SIG-M5 (cell line): Measurements from ENCODE around the gene SUGCT.
"Not testable (repeated sequence)": the region's sequence is repeated elsewhere in the genome, so short reads cannot be mapped to it uniquely, and the experiment has no call there.

Experiments
- DNase-seq: peaks from one replicate; lab custom pipeline; 2025; lab: John Stamatoyannopoulos, UW

Gene SUGCT

GRCh38 chr7:40621592-40621998 is 486.8 kb downstream of the SUGCT start:
- no peak for DNase-seq

GRCh38 chr7:40622941-40623501 is 488.2 kb downstream of the SUGCT start:
- no peak for DNase-seq

DNA sequence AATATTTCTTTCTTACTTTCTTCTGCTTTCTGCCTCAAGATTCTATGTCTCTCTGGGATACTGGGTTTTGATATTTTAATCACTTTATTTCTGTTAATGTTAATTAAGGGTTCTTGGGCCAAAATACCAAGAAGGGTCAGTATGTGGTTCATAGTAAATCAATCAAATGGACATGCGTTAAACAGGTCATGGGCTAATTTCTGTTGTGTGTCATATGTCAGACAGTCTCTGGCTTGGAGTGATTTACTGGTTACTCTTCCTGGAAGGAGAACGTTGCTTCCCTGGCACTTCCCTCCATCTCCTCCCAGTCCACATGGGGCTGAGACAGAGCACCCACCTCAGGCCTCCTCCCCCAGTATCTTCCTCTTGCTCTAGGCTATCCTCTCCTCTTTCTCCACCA is 489.1 kb downstream of the SUGCT start:
- no peak for DNase-seq

DNA sequence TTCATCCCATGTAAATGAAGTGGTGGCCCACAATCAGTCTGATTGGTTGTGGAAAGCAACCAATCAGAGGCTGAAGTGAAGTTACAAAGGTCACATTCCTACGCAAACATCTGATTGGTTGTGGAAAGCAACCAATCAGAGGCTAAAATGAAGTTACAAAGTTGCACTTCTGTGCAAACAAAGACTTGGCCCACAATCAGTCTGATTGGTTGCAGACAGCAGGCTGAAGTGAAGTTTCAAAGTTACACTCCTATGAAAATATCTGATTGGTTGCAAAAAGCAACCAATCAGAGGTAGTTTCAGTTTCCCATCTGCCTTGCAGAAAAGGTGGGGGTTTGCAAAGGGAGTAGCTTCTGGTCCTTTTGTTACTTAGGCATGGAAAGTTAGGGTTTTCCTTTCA is 492.6 kb downstream of the SUGCT start:
- not testable (repeated sequence) for DNase-seq

DNA sequence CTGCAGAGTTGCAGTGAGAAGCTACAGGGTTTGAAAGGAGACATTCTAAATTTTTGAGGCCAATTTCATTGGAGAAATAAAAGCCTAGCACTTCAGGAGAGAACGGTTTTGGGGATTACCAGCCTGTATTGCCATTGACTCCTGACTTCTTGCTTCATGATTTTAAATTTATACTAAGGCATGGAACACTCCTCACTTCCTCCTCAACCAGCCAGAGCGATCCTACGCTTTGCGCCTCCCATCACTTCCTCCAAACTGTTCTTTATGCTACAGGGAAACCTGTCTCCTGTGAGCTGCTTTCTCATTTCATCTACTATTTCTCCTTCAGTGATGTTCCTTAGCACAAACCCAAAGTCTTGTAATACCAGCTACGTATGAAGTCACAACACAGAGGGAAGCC is 495.1 kb downstream of the SUGCT start:
- no peak for DNase-seq

DNA sequence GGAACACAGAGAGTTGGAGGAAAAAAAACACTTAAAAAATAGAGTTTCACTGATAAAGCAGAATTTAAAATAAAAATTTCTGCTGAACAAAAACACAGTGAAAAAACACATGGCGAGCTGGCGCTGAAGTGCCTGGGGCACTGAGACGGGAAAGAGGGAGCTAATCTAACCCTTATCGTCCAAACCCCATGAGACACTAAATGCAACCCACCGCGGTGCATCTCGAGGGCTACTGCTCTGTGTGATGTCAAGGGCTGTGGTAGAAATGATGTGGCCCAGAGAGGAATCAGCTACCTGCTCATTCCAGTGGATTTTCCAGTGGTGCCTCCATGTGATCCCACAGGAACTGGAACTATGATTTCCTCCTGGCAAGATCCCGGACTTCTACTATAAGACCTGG is 499.3 kb downstream of the SUGCT start:
- DNase-seq, result no peak

- DNase-seq, result no peak
These were observed 503.9 kb downstream of the SUGCT start for GRCh38 chr7:40638545-40639320.

DNA sequence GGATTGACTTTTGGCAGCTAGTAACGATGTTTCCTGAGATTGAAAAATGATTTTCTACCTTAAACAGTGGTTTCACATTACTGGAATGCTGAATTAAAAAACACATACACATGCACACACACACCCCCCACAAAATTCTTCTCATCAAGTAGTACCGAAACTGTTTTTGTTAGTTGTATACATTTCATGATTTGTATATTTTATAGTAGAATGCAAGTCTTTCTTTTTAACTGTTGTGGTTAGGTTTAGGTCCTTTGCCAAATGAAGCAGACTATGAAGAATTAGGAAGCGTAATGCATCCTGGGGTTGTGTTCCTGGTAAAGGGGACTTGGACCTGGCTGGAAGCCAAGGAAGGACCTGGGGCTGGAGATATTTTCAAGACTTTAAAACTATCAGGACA is 505.8 kb downstream of the SUGCT start:
- no peak for DNase-seq

- DNase-seq, result no peak
These were observed 506.9 kb downstream of the SUGCT start for GRCh38 chr7:40641701-40642100.

- no peak for DNase-seq
These were observed 508.9 kb downstream of the SUGCT start for GRCh38 chr7:40643664-40644063.

- no peak for DNase-seq
These were observed 509.8 kb downstream of the SUGCT start for GRCh38 chr7:40644454-40645188.

DNA sequence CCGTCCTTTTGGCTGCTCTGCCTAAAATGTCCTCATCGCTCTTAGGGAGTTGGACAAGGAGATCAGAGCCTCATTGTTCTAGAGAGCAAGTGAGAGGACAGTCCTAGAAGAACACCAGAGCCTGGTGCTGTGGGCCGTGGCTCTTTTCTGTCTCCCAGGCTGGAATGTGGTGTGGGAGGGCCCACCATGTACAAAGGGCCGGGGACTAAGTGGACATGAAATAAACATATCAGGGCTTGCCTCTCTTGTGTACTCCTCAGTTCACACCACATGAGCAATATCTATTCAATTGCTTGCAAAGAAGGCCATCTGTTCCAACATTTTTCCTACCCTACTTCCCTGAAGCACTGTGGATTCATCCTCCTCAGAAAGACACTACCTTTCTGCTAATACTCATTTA is 510.4 kb downstream of the SUGCT start:
- DNase-seq, result no peak

DNA sequence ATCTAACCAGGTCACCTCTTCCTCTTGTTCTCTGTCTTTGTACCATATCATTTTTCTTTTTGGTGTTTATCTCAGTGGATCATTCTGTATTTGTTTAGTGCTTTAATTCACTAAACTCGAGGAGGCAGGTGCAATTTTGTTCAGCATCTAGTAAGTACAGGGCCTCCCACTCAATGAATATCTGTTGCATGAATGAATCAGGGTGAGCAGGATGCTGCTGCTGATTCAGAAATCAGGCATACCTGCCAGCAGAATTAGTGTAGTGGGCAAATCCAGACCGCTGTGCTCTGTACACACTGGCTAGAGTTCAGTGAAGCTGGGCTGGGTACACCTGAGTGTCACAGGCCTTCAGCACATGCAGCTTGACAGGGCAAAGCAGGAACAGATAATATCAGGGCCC is 511.9 kb downstream of the SUGCT start:
- DNase-seq, result no peak

- DNase-seq, result no peak
These were observed 512.9 kb downstream of the SUGCT start for GRCh38 chr7:40647719-40648118.

DNA sequence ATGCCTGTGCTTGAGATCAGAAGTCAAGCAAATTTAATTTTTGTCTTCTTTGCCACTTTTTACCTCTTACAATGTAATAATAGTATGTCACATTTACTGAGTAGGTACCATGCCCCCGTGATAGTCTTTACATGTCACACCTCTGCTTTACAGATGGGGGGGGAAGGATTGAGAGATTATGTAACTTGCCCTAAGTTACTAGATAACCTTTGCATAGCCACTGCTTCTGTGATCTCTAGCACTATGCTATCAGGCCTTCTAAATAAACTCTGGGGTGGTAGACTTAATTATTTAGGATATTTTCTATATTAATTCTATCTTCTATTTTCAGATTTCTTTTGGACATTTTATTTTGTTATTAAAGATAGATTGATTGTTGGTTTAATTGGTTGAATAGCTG is 514.4 kb downstream of the SUGCT start:
- DNase-seq, result no peak

- not testable (repeated sequence) for DNase-seq
These were observed 516.1 kb downstream of the SUGCT start for GRCh38 chr7:40650903-40651302.

GRCh38 chr7:40654171-40654570 is 519.4 kb downstream of the SUGCT start:
- no peak for DNase-seq

- DNase-seq, result no peak
These were observed 520.6 kb downstream of the SUGCT start for GRCh38 chr7:40655426-40655825.

DNA sequence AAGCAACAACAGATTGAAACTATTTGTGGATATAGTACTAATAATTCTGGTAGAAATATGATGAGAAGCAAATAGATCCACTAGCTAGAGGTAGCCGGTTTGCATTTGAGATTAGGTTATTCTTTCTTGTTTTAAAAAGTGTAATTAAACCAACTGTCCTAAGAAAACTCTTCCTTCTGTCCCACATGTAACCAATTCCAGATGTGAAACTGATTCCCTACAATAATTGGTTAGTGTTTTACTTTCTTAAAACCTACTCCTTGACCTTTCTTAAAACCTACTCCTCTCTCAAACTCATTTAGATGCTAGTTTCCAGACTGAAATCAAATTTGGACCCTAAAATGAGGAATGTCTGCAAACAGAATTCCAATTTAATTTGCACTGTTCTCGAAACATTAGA is 521.5 kb downstream of the SUGCT start:
- no peak for DNase-seq

DNA sequence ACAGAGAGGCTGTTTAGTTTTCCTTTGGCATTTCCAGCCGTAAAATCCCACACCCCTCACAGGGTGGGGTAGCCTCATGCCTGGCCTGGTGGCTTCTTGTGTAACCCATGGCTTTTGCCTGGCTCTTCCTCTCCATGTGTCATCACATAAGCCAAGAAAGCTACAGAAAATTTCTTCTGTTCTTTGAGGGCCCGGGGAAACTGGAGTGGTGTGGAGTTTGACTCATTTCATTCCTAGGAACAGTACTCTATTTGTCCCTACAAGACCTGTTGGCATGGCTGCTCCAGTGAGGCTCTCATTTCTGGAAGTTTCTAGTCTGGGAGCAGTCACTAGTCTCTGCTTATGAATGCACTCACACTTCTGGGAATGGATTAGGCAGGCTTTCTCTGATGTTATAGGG is 523.9 kb downstream of the SUGCT start:
- DNase-seq, result no peak

- no peak for DNase-seq
These were observed 524.4 kb downstream of the SUGCT start for GRCh38 chr7:40659231-40659630.

- DNase-seq, result no peak
These were observed 538.5 kb downstream of the SUGCT start for GRCh38 chr7:40673285-40673684.

DNA sequence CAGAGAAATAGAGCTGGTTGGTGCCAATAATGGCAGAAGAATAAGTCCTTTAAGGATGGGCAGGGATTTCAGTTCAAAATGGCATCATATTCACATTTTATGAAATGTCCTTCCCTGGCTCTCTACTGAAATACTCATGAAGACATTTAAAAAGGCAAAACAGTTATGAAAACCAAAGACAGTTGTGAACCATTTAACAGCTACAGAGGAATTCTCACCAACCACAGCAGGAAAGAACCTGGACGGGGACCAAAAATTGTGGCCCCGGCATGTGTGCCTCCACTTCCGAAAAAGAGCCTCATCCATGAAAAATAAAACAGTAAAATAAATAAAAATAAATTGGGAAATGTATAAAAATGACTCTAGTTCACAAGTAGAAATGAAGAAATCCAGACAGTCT is 539.5 kb downstream of the SUGCT start:
- no peak for DNase-seq
